H1 (cell line): ENCODE measurements around the gene CMIP. TPM values are rescaled to one million over a fixed set of nuclear protein-coding genes. Genes with fewer than 3 reads are reported as not detected.

Experiments
- CEBPB ChIP-seq: IDR thresholded peaks from 2 replicates; pipeline ENCODE4 v1.6.1; 2012; ENCODE audit warnings: low read depth, low read length
- GABPA ChIP-seq: IDR thresholded peaks from 2 replicates; pipeline ENCODE4 v1.6.1; 2011; ENCODE audit warnings: mild to moderate bottlenecking, low read length, moderate library complexity, borderline replicate concordance; ENCODE audit not compliant: insufficient read depth
- POU5F1 ChIP-seq: IDR thresholded peaks from 2 replicates; pipeline ENCODE4 v1.6.1; 2011; ENCODE audit warnings: low read depth, mild to moderate bottlenecking, low read length, moderate library complexity
- RBBP5 ChIP-seq: IDR thresholded peaks from 2 replicates; pipeline ENCODE4 v1.7.1; 2012; ENCODE audit warnings: low read depth, mild to moderate bottlenecking, inconsistent platforms, low read length, moderate library complexity, borderline replicate concordance
- SAP30 ChIP-seq: fragments of 300-600 bp; sonication (generic); IDR thresholded peaks from 2 replicates; pipeline ENCODE4 v1.7.1; 2012; ENCODE audit warnings: low read length, moderate library complexity, mild to moderate bottlenecking, inconsistent platforms; ENCODE audit not compliant: insufficient read depth, insufficient replicate concordance
- polyA plus RNA-seq, 7 experiments: library from polyadenylated mRNA; depleted of rRNA in 3 of 7; stranded (reverse) in 5 of 7; unstranded in 2 of 7; fragments of >200 nt in 5 of 7; fragments of 200-250 nt in 2 of 7; gene quantifications; 1 replicate in 5 of 7; 2 replicates in 1 of 7; 4 replicates in 1 of 7; pipeline versions ENCODE4 v1.2.1 to v1.2.3, GENCODE V29; 2011 to 2013; ENCODE audit warnings: missing spikeins in 2 of 7, mixed read lengths in 2 of 7
- total RNA-seq: library from RNA; stranded (reverse); fragmentation: NEBNext Ultra II Directional; extraction: Animal tissue kit (Norgen Biotek cat#: 25700); gene quantifications from 2 replicates; pipeline ENCODE4 v1.2.1, GENCODE V29; 2021

The CMIP gene
- total and polyA plus RNA-seq, 2 of the 8 experiments (the other 6 are each of a cell fraction or from before 2014, with no cell fraction given) = 7.9 to 53.2 TPM

- TF ChIP-seq SAP30 (no peak), RBBP5 (no peak), CEBPB (no peak), POU5F1 (no peak), GABPA (no peak)
Observed at GRCh38 chr16:81591545-81591870, 146.9 kb downstream of the CMIP start (continued).
